ENCODE measurements around the gene NUDT12. TPM values are rescaled to one million over a fixed set of nuclear protein-coding genes. Genes with fewer than 3 reads are reported as not detected.

Gene NUDT12
- total RNA-seq, 1 experiment from 2014 or later = 11.5 TPM

DNA sequence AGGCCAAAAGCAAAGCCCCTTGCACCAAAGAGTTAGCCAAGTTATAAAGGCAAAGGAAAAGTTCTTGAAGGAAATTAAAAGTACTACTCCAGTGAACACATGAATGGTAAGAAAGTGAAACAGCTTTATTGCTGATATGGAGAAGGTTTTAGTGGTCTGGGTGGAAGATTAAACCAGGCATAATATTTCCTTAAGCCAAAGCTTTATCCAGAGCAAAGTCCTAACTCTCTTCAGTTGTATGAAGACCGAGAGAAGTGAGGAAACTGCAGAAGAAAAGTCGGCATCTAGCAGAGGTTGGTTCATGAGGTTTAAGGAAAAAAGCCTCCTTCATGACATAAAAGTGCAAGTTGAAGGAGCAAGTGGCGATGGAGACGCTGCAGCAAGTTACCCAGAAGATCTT, 3.1 kb upstream of the NUDT12 start:
- Mint-ChIP-seq H3K9me3 (ENCODE audit: unreplicated experiment) (no peaks in the 10 kb centered on the region), H3K27ac (ENCODE audit: low read depth, unreplicated experiment) (no peak overlapping the region), H3K27me3 (ENCODE audit: insufficient read depth, unreplicated experiment) (peaks cover 4% of the 10 kb centered on the region), H3K4me3 (ENCODE audit: unreplicated experiment) (no peak overlapping the region), H3K4me1 (ENCODE audit: insufficient read depth, unreplicated experiment) (peaks cover 22% of the 10 kb centered on the region), H3K36me3 (ENCODE audit: insufficient read depth, unreplicated experiment) (no peaks in the 10 kb centered on the region)
- intact Hi-C loops (cut with micrococcal nuclease) = no loop called here
- TF ChIP-seq, protein P1, sequence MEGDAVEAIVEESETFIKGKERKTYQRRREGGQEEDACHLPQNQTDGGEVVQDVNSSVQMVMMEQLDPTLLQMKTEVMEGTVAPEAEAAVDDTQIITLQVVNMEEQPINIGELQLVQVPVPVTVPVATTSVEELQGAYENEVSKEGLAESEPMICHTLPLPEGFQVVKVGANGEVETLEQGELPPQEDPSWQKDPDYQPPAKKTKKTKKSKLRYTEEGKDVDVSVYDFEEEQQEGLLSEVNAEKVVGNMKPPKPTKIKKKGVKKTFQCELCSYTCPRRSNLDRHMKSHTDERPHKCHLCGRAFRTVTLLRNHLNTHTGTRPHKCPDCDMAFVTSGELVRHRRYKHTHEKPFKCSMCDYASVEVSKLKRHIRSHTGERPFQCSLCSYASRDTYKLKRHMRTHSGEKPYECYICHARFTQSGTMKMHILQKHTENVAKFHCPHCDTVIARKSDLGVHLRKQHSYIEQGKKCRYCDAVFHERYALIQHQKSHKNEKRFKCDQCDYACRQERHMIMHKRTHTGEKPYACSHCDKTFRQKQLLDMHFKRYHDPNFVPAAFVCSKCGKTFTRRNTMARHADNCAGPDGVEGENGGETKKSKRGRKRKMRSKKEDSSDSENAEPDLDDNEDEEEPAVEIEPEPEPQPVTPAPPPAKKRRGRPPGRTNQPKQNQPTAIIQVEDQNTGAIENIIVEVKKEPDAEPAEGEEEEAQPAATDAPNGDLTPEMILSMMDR (IDR thresholded peaks at IDR 0.05; ENCODE audit: unreplicated experiment) = no peak
- no peak for DNase-seq (ENCODE audit: unreplicated experiment)
- BruUV-seq (replicated peaks) = no TSS peak
- CTCF ChIA-PET = interaction anchor here (0.9 kb wide), 1 partner anchor 16 kb away, joined by 4 read pairs; no protein-coding TSS in a partner anchor
- POLR2A ChIA-PET = no interaction called here

GRCh38 chr5:103561685-103562452, 720 bp downstream of the NUDT12 start:
- Mint-ChIP-seq H3K4me1 (ENCODE audit: insufficient read depth, unreplicated experiment) (peaks cover 17% of the 10 kb centered on the region), H3K4me3 (ENCODE audit: unreplicated experiment) (peak overlapping the region; percentile 83), H3K27ac (ENCODE audit: low read depth, unreplicated experiment) (peak overlapping the region; percentile 98), H3K27me3 (ENCODE audit: insufficient read depth, unreplicated experiment) (no peaks in the 10 kb centered on the region), H3K36me3 (ENCODE audit: insufficient read depth, unreplicated experiment) (peaks cover 9% of the 10 kb centered on the region), H3K9me3 (ENCODE audit: unreplicated experiment) (no peaks in the 10 kb centered on the region)
- DNase-seq (ENCODE audit: unreplicated experiment) = peak; percentile 3
- BruUV-seq (replicated peaks) = TSS peak; percentile 68
- CTCF ChIA-PET = interaction anchor here (0.9 to 1.2 kb wide), 2 partner anchors 23 to 75 kb away, joined by 3 to 5 read pairs; no protein-coding TSS in a partner anchor
- intact Hi-C loops (cut with micrococcal nuclease) = no loop called here
- POLR2A ChIA-PET = interaction anchor here (0.6 to 2.0 kb wide), 8 partner anchors 10 to 1946 kb away, joined by 3 to 7 read pairs (median 3); partner anchors contain the start of genes GIN1 and PPIP5K2
- TF ChIP-seq, protein P1 (IDR thresholded peaks at IDR 0.05; ENCODE audit: unreplicated experiment) = no peak

GRCh38 chr5:103560826-103561225, 1.8 kb downstream of the NUDT12 start:
- H3K36me3 Mint-ChIP-seq (ENCODE audit: insufficient read depth, unreplicated experiment) = peaks cover 9% of the 10 kb centered on the region
- peaks cover 17% of the 10 kb centered on the region for H3K4me1 Mint-ChIP-seq (ENCODE audit: insufficient read depth, unreplicated experiment)
- POLR2A ChIA-PET = interaction anchor here (1.2 to 2.0 kb wide), 4 partner anchors 11 to 441 kb away, joined by 3 to 7 read pairs (median 3); partner anchors contain the start of genes GIN1, MACIR and PPIP5K2
- H3K4me3 Mint-ChIP-seq (ENCODE audit: unreplicated experiment) = no peak overlapping the region
- no TSS peak for BruUV-seq (replicated peaks)
- H3K9me3 Mint-ChIP-seq (ENCODE audit: unreplicated experiment) = no peaks in the 10 kb centered on the region
- DNase-seq (ENCODE audit: unreplicated experiment) = no peak
- H3K27ac Mint-ChIP-seq (ENCODE audit: low read depth, unreplicated experiment) = no peak overlapping the region
- intact Hi-C loops (cut with micrococcal nuclease) = no loop called here
- TF ChIP-seq, protein P1 (IDR thresholded peaks at IDR 0.05; ENCODE audit: unreplicated experiment) = no peak
- CTCF ChIA-PET = interaction anchor here (0.5 to 0.9 kb wide), 2 partner anchors 74 to 99 kb away, joined by 3 to 6 read pairs; no protein-coding TSS in a partner anchor
- H3K27me3 Mint-ChIP-seq (ENCODE audit: insufficient read depth, unreplicated experiment) = no peaks in the 10 kb centered on the region

DNA sequence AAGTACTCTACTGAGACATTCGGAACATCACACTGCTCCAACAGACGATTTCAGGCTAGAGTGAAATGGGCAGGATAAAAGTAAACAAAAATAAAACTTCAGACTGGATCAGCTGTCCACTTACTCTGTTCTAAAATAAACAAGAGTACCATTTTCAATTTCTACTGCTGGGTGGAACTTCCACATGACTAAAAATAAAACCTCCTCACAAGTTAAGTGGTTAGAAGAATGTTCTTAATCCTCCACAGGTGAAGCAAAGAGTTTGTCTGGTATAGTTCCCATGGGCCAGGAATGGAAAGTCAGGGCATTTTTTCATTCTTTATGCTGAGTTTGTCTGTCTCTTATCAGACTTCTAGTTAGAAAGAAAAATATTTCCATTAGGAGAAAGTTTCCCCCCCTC, 15.7 kb downstream of the NUDT12 start:
- intact Hi-C loops (cut with micrococcal nuclease) = no loop called here
- Mint-ChIP-seq H3K4me1 (ENCODE audit: insufficient read depth, unreplicated experiment) (no peaks in the 10 kb centered on the region), H3K36me3 (ENCODE audit: insufficient read depth, unreplicated experiment) (peaks cover 18% of the 10 kb centered on the region), H3K27me3 (ENCODE audit: insufficient read depth, unreplicated experiment) (no peaks in the 10 kb centered on the region), H3K9me3 (ENCODE audit: unreplicated experiment) (no peaks in the 10 kb centered on the region), H3K27ac (ENCODE audit: low read depth, unreplicated experiment) (no peak overlapping the region), H3K4me3 (ENCODE audit: unreplicated experiment) (no peak overlapping the region)
- DNase-seq (ENCODE audit: unreplicated experiment) = no peak
- no TSS peak for BruUV-seq (replicated peaks)
- POLR2A ChIA-PET = no interaction called here
- CTCF ChIA-PET = no interaction called here
- TF ChIP-seq, protein P1 (IDR thresholded peaks at IDR 0.05; ENCODE audit: unreplicated experiment) = no peak

All from MCF 10A (cell line).